CD1c-positive myeloid dendritic cell (primary cell): ENCODE results near the gene ARHGAP42.

Source experiments
- DNase-seq: peaks from one replicate; pipeline ENCODE4 v3.0.0-alpha.2; 2016; ENCODE audit errors: extremely low spot score

ARHGAP42 gene

GRCh38 chr11:100759856-100760255 is 72.8 kb downstream of the ARHGAP42 start:
- no peak for DNase-seq

- DNase-seq, result no peak
These were observed 73.7 kb downstream of the ARHGAP42 start for GRCh38 chr11:100760744-100761143.

- DNase-seq, result no peak
These were observed 74.8 kb downstream of the ARHGAP42 start for GRCh38 chr11:100761841-100762240.

GRCh38 chr11:100766764-100767163 is 79.7 kb downstream of the ARHGAP42 start:
- no peak for DNase-seq

GRCh38 chr11:100769165-100769564 is 82.1 kb downstream of the ARHGAP42 start:
- DNase-seq, result no peak

GRCh38 chr11:100769617-100770016 is 82.5 kb downstream of the ARHGAP42 start:
- no peak for DNase-seq

- DNase-seq, result no peak
These were observed 87.0 kb downstream of the ARHGAP42 start for GRCh38 chr11:100774132-100774531.

GRCh38 chr11:100774859-100775258 is 87.8 kb downstream of the ARHGAP42 start:
- no peak for DNase-seq

- DNase-seq, result no peak
These were observed 89.3 kb downstream of the ARHGAP42 start for GRCh38 chr11:100776212-100776896.

GRCh38 chr11:100777103-100777502 is 90.0 kb downstream of the ARHGAP42 start:
- no peak for DNase-seq

- DNase-seq, result no peak
These were observed 90.6 kb downstream of the ARHGAP42 start for GRCh38 chr11:100777736-100778135.

GRCh38 chr11:100778166-100778785 is 91.2 kb downstream of the ARHGAP42 start:
- DNase-seq, result no peak

- no peak for DNase-seq
These were observed 93.4 kb downstream of the ARHGAP42 start for GRCh38 chr11:100780470-100780869.

- DNase-seq, result no peak
These were observed 98.3 kb downstream of the ARHGAP42 start for GRCh38 chr11:100785148-100785983.

GRCh38 chr11:100788561-100789295 is 101.6 kb downstream of the ARHGAP42 start:
- no peak for DNase-seq

- no peak for DNase-seq
These were observed 102.4 kb downstream of the ARHGAP42 start for GRCh38 chr11:100789500-100789899.

GRCh38 chr11:100790073-100790472 is 103.0 kb downstream of the ARHGAP42 start:
- DNase-seq, result no peak

- no peak for DNase-seq
These were observed 104.0 kb downstream of the ARHGAP42 start for GRCh38 chr11:100791103-100791502.

- DNase-seq, result no peak
These were observed 104.8 kb downstream of the ARHGAP42 start for GRCh38 chr11:100791860-100792259.

- DNase-seq, result no peak
These were observed 106.4 kb downstream of the ARHGAP42 start for GRCh38 chr11:100793525-100793924.

GRCh38 chr11:100794446-100794845 is 107.4 kb downstream of the ARHGAP42 start:
- DNase-seq, result no peak

- no peak for DNase-seq
These were observed 112.4 kb downstream of the ARHGAP42 start for GRCh38 chr11:100799445-100799844.
